DMS153 (cell line): Measurements from ENCODE around the gene COL27A1.

Source experiments
- DNase-seq: peaks from one replicate; lab custom pipeline; 2025; lab: John Stamatoyannopoulos, UW

Gene COL27A1

DNA sequence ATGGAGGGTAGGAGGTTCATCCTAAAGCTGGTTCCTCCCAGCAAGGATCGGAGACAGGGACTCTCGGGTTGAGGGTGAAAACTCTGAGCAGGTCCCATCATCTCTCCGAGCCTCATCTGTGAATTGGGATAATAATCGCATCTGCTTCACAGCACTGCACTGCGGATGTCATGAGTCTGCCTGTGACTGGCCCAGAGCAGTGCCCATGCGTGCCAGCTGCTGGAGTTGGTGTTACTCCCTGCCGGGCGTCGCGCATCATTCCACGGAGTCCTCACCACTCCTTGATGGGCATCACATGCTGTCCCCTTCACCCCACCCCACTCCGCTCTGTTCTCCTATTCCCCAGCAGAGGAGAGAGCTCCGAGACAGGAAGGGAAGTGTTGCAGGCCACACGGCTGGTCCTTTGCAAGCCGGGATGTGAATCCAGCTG, 132.4 kb downstream of the COL27A1 start:
- no peak for DNase-seq

DNA sequence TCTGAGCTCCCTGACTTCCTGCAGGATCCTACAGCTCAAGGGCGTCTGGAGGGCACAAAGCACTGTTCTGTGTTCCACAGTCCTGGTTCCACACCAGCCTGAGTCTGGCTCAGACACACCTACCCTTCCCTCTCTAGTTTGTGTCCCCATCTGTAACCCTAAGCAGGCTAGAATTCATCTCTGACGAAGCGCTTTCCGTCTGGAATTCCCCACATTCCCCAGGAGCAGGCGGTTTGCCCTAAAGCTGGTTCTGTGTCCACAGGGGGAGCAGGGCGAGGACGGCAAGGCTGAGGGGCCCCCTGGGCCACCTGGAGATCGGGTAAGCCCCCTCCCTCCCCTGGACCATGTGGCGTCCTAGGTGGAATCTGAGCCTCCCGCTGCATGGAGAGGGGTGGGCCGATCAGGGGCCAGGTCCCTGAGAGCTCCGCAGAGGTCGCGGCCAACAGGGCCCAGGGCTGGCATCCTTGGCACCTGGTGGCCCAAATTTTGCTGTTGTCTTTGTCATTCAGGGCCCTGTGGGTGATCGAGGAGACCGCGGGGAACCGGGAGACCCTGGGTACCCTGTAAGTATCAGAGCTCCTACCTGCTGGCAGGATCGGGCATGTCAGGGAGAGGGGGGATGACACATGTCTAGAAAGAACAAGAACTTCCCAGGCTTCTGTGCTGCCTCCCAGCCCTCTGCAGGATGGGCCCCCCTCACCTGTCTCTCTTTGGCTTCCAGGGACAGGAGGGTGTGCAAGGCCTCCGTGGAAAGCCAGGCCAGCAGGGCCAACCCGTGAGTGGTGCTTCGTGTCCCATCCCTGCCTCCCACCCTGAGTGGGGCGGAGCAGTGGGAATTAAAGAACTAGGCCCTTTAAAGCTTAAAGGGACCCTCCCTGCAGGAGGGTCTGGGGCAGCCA, 133.1 kb downstream of the COL27A1 start:
- DNase-seq: no peak

DNA sequence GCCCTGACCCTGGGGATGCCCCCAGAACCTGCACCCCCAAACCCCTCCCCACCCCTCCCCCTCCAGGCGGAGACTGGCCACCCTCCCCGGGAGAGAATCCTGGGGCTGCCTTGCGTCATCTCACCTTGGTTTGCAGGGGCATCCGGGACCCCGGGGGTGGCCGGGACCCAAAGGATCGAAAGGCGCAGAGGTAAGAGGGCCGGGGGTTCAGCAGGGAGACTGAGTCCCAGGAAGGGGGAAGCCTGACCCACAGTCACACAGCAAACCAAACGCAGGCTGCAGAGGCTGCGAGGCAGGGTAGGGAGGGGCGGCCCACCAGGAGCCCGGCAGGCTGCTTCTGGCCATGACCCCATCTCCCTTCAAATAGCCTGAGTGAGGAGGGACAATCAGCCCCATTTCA, 133.8 kb downstream of the COL27A1 start:
- DNase-seq: no peak

DNA sequence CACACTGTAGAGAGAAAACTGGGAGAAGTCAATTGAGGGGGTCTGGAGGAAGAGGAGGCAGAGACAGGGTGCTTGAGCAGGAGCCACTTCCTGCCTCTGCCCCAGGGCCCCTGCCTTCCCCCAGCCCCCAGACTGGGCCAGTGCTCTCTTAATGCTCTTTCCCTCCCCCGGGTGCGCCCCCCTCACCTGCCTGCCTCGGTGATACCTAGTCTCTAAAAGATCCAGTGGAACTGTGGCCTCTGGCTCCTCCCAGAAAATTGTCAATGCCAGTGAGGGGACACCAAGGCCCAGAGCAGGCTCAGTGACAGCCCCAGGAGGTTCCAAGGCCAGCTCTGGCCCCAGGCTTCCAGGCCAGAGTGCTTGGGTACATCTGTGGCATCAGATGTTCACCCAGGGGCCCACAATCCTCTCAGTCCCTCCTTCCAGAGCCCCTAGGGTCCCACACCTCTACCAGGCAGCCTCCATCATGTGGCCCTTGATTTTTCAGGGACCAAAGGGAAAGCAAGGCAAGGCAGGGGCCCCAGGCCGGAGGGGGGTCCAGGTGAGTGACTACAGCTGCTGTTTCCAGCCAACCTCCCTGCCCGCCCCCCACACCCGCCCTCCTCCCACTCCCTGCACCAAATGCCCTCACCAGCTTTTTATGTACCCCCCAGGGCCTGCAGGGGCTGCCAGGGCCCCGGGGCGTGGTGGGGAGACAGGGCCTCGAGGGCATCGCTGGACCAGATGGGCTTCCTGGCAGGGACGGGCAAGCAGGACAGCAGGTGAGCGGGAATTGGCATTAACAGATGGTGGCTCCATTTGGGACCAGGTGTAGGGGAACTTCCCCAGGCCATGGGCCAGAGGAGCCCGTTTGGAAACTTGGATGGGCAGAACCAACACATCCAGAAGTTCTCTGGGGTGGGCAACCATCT, 134.5 kb downstream of the COL27A1 start:
- no peak for DNase-seq

DNA sequence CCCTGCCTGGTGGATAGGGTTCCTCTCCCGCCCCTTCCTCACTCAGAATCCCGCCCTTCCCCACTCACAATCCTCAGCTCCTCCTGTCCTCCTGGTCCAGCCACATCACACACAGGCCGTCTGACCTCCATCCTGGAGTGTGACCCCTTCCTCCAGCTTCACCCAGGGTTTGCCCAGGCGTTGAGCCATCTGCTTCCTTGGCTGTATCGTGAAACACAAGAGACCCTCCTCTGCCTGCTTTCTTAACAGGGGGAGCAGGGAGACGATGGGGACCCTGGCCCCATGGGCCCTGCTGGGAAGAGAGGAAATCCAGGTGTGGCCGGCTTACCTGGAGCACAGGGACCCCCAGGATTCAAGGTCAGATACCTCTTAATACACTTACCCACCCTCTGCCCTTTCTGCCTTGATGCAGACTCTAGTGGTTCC, 135.2 kb downstream of the COL27A1 start:
- DNase-seq: no peak

DNA sequence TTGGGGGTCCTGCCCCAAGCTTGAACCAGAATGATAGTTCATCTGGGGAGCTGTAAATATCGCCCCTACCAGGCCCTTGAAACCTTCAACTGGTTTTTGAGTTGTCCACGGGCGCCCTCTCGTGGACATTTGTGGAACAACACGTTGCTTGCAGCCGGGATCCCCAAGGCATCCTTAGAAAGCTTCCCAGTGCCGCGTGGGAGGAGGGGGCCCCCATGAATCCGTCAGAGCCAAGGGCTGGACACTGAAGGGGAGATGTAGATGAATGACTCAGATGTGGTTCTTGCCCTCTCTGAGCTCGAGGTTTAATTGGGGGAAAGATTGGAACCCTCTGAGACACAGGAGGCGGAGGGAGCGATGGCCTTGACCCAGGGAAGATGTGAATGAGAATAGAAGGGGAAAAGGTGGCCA, 135.7 kb downstream of the COL27A1 start:
- peak; percentile 9 for DNase-seq

DNA sequence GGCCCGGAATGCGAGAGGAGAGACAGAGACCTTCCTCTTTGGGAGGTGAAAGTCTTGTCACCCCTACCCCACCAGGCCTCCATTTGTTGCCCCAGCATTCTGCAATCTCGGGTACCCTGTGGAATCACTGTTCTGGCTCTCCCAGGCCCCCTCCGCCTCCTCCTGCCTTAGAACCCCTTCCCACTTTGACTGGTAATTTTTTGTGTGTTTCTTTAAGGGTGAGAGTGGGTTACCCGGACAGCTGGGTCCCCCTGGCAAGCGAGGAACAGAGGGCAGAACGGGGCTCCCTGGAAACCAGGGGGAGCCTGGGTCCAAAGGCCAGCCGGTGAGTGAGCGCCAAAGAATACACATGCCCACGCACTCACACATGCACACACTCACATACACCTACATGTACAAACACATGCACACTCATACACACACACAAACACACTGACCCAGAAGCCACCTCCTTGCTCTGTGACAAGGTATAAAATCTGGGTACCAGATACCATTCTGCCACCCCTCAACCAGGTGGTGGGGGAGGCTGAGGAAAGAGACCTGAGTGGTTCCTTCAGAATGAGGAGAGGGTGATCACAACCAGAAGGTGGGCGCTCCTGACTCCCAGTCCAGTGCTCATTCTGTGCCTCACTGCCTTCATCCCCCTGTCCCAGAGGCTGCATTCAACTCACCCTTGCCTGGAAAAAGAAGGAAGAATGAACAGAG, 136.7 kb downstream of the COL27A1 start:
- DNase-seq: no peak

DNA sequence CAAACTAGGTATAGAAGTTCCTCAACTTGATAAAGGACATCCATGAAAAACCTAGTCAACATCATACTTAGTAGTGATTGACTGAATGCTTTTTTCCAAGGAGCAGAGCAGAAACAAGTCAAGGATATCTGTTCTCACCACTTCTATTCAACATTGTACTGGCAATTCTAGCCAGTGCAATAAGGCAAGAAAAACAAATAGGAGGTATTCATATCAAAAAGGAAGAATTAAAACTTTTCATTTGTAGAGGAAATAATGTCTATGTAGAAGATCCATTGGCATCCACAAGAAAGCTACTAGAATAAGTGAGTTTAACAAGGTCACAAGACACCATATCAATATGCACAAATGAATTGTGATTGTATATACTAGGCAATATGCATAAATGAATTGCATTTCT, 139.3 kb downstream of the COL27A1 start:
- no peak for DNase-seq

DNA sequence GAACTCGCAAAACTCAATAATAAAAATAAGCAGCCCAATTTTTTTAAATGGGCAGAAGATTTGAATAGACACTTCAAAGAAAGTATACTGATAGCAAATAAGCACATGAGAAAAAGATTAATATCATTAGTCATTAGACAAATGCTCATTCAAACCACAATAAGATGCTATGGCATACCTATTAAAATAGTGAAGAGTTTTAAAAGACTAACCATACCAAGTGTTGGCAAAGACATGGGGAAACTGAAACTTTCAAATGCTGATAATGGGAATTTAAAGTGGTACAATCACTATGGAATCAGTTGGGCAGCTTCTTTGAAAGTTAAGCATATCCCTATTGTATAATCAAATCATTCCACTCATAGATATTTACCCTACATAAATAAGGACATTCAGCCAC, 141.0 kb downstream of the COL27A1 start:
- DNase-seq: no peak

DNA sequence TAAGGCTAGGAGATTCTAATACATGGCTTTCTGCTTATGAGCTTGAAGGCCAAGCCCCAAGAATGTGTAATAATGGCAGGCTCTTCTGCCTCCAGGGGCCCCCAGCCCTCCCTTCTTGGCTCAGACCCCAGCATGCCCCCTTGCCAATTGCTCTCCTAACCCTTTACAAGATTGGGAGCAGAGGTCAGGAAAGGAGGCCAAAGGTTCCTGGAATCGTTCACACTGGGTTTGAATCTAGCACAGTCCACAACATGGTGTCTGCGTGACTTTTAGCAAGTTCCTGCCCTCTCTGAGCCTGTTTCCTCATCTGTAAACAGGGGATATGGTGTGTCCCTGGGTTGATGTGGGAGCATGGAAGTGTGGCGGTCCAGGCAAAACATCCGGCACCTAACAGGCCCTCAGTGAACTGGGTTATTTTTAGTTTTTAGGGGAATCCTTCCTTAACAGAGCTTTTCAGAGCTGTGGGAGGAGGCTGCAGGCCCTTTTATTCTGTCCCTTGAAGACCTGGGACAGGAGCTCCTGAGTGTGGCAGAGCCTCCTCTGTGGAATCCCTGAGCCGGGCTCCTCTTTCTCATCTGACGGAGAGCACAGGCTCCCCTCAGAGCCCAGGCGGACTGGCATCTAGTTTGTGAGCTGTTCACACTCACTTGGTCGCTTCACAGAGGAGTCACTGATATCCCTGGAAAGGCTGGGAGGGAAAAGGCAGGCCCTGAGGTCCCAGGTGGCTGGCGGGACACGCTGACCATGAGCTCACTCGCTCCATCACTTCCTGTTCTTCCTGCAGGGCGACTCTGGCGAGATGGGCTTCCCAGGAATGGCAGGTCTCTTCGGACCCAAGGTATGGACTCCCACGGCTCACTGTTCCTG, 144.2 kb downstream of the COL27A1 start:
- no peak for DNase-seq

DNA sequence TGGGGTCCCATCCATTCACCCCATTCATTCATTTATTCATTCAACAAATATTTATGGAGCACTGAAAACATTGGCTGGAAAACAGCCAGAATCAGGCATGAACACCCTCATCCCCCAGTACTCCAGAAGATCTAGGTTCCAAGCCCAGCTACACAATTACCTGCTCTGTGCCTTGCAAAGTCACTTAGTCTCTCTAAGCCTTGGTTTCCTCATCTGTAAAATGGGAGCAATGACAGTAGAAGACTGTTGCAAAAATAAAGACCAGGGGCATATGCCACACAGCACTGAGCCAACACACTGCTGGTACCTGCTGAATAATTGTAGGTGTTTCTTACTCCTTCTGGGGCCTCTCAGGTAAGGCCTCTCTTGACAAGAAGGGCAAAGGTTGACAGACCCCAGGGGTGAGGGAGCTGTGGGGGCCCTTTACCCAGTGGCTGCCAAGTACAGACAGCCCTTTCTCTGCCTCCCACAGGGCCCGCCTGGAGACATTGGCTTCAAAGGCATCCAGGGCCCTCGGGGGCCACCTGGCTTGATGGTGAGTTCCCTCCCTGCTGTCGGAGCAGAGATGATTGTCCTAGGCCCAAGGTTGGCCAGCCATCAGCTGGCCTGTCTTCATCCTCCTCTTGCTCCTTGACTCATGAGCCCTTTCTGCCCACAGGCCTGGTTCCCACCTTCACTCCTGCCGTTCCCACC, 145.0 kb downstream of the COL27A1 start:
- no peak for DNase-seq

DNA sequence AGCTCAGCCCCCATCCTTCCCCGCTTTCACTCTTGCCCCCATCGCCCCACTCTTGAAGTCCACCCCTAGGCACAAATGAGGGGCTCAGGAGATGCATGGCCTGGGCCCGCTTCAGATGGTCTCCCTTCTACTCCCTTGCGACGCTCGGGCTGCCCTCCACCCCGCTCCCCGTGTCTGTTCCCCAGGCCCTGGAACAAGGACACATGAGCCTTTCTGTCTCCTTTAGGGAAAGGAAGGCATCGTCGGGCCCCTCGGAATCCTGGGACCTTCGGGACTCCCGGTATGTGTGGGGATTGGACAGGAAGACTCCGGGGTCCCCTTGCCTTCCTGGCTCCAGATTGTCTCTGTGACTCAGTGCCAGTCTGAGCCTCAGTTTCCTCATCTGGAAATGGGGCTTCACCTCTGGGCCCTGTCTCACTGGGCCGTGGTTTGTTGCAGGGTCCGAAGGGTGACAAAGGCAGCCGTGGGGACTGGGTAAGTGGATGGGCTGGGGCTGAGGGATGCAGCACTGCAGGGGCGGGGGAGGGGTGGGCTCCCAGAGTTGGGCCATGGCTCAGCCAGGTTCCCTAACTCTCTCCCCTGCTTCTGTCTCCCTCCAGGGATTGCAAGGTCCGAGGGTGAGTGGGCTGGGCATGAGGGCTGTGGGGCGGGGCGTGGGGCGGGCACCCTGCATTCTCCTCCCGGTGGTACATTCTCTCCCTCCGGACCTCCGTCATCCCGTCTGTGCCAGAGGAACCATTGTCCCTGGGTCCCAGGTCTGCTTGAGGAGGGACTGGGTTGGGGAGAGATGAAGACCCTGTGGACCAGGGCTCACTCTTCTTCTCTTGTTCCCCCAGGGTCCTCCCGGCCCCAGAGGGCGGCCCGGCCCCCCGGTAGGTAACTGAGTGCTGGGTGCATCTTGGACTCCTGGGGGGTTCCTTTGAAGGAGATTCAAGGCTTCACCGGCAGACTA, 145.8 kb downstream of the COL27A1 start:
- no peak for DNase-seq

DNA sequence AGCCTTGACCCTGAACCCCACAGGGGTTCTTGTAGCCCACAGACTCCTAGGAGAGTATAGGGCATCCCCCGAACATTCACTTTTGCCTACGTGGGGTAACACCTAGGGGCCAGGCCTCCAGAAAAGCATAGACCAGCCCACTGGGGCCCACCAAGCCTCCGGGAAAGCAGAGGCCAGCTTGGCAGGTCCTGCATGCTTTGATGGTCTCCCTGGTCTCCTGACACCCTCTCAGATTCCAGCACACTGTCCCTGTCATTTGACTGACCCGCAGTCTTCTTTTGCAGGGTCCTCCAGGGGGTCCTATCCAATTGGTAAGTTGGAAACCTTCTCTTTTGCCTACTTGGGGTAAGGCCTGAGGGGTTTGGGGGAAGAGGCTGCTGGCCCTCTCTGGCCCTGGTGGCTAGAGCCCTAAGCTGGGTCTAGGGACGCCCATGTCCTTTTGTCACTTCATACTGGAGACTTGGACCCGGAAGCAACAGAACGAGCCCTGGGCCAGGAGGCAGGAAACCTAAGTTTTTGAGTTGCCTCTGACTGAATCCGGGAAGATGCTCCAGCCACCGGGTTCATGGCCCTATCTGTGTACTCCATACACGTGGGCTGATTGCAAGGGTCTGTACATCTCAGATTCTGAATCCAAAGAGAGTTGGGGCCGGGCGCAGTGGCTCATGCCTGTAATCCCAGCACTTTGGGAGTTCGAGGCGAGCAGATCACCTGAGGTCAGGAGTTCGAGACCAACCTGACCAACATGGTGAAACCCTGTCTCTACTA, 146.6 kb downstream of the COL27A1 start:
- no peak for DNase-seq

DNA sequence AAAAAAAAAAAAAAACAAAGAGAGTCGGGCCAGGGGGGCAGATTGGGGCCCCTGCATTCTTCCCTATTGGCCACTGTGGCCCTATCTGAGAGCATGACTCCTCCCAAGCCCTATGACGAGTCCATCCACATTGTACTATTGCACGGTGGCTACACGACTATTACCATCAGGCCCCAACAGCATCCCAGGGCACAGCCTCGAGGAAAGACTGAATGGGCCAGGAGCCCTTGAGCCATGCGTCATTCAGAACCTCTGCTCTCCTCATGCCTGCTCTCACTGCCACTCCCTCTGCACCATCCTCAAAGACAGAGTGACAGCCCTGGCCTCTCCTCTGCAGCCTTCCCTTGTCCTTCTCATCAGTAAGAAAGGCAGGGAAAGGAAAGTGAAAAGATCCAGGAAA, 147.4 kb downstream of the COL27A1 start:
- no peak for DNase-seq

DNA sequence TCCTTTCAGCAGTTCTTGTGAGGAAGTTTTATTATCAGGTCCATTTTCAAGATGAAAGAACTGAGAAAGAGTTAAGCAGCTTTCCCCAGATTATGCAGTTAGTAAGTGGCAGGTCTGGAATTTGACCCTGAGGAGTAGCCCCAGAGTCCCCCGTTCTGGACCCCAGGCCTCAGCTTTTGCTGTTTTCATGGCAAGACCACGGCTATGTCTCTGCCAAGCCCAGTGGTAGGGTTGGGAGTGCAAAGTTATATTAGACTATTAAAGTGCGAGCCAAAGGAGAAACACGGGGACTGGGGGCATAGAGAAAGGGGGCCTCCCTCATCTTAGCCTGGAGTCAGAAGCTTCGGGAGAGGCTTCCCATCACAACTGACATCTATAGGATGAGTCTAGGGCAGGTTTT, 148.2 kb downstream of the COL27A1 start:
- DNase-seq: no peak

DNA sequence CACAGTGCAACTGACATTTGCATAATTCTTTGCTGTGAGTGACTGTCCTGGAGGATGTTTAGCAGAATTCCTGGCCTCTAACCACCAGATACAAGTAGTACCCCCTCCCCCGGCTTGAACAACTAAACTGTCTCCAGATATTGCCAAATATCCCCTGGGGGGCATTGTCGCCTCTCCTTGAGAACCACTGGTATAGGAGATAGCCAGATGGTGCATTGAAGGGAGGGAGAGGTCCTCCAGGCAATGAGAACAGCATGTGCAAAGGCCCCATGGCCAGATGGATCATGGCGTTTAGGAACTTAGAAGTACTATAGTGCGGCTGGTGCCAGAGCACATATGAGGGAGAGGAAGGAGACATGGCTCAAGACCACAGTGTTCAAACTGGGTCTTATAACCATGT, 148.6 kb downstream of the COL27A1 start:
- DNase-seq: no peak

DNA sequence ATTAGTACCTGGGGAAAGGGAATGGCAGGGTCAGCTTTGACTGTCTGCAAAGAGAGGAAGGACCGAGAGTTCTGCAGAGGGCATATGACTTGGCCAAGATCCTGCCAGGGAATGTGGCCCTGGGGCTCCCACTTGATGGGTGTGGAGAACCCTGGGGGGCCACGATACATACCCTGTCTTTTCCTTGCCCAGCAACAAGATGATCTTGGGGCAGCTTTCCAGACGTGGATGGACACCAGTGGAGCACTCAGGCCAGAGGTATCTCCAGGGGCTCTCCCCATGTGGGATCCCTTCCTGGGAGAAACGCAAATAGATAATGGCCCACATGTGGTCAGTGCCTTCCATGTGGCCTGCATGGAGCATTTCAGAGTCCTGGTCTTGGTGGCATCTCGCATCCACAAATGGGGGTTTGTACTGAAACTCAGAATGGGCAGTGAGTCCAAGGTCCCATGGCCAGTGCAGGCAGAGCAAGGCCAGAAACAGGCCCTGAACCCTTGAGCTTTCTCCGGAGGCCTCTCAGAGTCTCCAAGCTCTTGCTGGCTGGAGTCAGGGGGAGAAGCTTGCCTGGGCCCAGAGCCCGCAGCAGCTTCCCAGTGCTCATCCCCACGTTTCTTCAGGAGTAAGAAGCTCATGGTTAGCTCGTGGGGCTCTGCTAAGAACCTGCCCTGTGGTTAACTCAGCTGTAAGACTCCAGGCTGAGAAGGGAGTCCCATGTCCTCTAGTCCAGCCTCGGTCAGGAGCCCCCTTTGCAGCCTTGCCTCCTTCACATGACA, 149.3 kb downstream of the COL27A1 start:
- no peak for DNase-seq

DNA sequence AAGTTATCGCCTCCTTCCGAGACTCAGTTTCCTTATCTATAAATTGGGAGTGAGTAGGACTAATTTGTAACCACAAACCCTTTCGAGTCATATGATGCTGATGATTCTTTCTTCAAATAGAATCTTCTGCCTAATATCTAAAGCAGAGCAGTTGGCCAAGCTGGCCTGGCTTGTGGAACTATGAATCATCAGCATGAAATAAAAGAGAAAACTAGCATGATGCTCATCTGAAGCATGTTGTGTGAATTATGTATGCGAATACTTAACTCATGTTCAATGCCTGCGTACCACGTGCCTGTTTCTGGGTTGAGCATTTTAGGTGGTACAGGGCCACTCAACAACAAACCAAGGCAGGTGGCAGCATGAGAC, 152.5 kb downstream of the COL27A1 start:
- no peak for DNase-seq
